ENCODE measurements around the gene DCUN1D1. TPM values are rescaled to one million over a fixed set of nuclear protein-coding genes. Genes with fewer than 3 reads are reported as not detected.

DCUN1D1 gene
- total RNA-seq, 4 donors from 2014 or later: 31.1 to 57.7 (median 43.4) TPM

- TF ChIP-seq CTCF (IDR thresholded peaks at IDR 0.05; ENCODE audit: low read depth): no peak
These were observed 74.7 kb downstream of the DCUN1D1 start for GRCh38 chr3:182905623-182906022.

GRCh38 chr3:182904164-182904563, 76.2 kb downstream of the DCUN1D1 start:
- TF ChIP-seq CTCF (IDR thresholded peaks at IDR 0.05; ENCODE audit: low read depth): no peak

- no peak for TF ChIP-seq CTCF (IDR thresholded peaks at IDR 0.05; ENCODE audit: low read depth)
These were observed 78.1 kb downstream of the DCUN1D1 start for GRCh38 chr3:182902236-182902635.

- TF ChIP-seq CTCF (IDR thresholded peaks at IDR 0.05; ENCODE audit: low read depth): no peak
These were observed 83.8 kb downstream of the DCUN1D1 start for GRCh38 chr3:182896553-182896952.

DNA sequence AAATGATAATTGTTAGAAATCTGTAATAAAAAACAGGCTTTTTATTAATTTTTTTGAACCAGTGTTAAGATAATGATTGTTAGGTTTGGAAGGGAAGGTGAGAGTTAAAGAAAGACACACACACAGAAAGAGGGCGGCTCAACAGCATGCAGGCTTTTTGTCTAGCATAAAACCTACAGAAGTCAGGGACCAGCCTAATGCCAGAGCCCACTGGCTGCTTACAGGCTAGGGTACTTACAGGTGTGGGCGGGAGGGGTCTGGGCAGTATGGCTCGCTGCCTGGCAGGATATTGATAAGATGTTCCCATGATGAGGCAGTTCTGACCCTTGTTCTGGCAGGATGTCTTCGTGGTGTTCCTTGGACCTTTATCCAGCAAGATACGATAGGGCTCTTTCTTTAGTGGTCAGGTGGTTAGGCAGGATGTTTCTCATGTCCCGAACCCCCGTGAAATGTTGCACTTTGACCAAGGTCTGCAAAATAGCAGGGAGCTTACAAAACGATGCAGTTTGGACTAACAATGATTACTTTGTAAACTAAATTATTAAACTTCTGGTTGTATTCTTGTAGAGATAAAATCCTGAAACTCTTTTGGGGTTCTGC, 84.7 kb downstream of the DCUN1D1 start:
- TF ChIP-seq CTCF (IDR thresholded peaks at IDR 0.05; ENCODE audit: low read depth): no peak

- no peak for TF ChIP-seq CTCF (IDR thresholded peaks at IDR 0.05; ENCODE audit: low read depth)
These were observed 88.1 kb downstream of the DCUN1D1 start for GRCh38 chr3:182892226-182892625.

GRCh38 chr3:182891364-182891763, 89.0 kb downstream of the DCUN1D1 start:
- TF ChIP-seq CTCF (IDR thresholded peaks at IDR 0.05; ENCODE audit: low read depth): no peak

Measured in subcutaneous adipose tissue (tissue), 4 donors.